OCI-LY7 (cell line): Measurements from ENCODE around the gene KCNB1. TPM values are rescaled to one million over a fixed set of nuclear protein-coding genes. Genes with fewer than 3 reads are reported as not detected.

Source experiments
- BruUV-seq: library from RNA; stranded (reverse); fragments of 400-500 nt; replicated peaks from 2 replicates; lab custom pipeline; 2021; lab: Mats Ljungman, UMichigan
- CTCF ChIA-PET: fragments of 300-600 bp; sonication (Branson Sonifier 250); formaldehyde crosslinking; loops from one replicate; lab custom pipeline; 2022; ENCODE audit warnings: antibody characterized with exemption; ENCODE audit not compliant: unreplicated experiment; lab: Charles Lee
- POLR2A ChIA-PET: fragments of 300-600 bp; sonication (Branson Sonifier 250); formaldehyde crosslinking; loops from one replicate; lab custom pipeline; 2022; ENCODE audit warnings: antibody characterized with exemption; lab: Charles Lee
- DNase-seq: peaks from one replicate; pipeline ENCODE4 v3.0.0-alpha.2; 2015; ENCODE audit warnings: low spot score
- H2AFZ ChIP-seq: fragments of 200-600 bp; sonication (generic), shearing (Covaris generic); 2 replicates; pipeline ENCODE4 v1.6.1; 2014; ENCODE audit warnings: mild to moderate bottlenecking, antibody characterized with exemption, low read length, moderate library complexity
- H3K27ac ChIP-seq: fragments of 200-600 bp; sonication (generic); 2 replicates; pipeline ENCODE4 v1.5.1; 2014; ENCODE audit warnings: mixed run types, low read depth, mild to moderate bottlenecking, moderate library complexity, low read length, inconsistent platforms; ENCODE audit not compliant: poor library complexity, severe bottlenecking
- H3K36me3 ChIP-seq: fragments of 200-600 bp; sonication (generic); 2 replicates; pipeline ENCODE4 v1.6.1; 2014; ENCODE audit warnings: mild to moderate bottlenecking, antibody characterized with exemption, low read length, moderate library complexity, mixed read lengths; ENCODE audit not compliant: insufficient read depth
- H3K4me1 ChIP-seq: fragments of 200-600 bp; sonication (generic); 2 replicates; pipeline ENCODE4 v1.5.1; 2014; ENCODE audit warnings: mild to moderate bottlenecking, low read length; ENCODE audit not compliant: insufficient read depth, poor library complexity, severe bottlenecking
- H3K4me2 ChIP-seq: fragments of 200-600 bp; sonication (generic); 2 replicates; pipeline ENCODE4 v1.6.1; 2014; ENCODE audit warnings: mild to moderate bottlenecking, low read length
- H3K4me3 ChIP-seq: fragments of 200-600 bp; sonication (generic); 2 replicates; pipeline ENCODE4 v1.5.1; 2014; ENCODE audit warnings: mild to moderate bottlenecking, low read depth, low read length; ENCODE audit not compliant: poor library complexity, severe bottlenecking
- H3K79me2 ChIP-seq: fragments of 200-600 bp; sonication (generic); 2 replicates; pipeline ENCODE4 v1.6.1; 2016; ENCODE audit warnings: low read depth, mild to moderate bottlenecking, low read length, moderate library complexity, mixed read lengths; ENCODE audit not compliant: insufficient read depth
- H3K9me2 ChIP-seq: fragments of 200-600 bp; sonication (generic); 2 replicates; pipeline ENCODE4 v1.6.1; 2016; ENCODE audit warnings: mild to moderate bottlenecking, low read length, mixed read lengths; ENCODE audit not compliant: insufficient read depth
- H3K9me3 ChIP-seq: fragments of 200-600 bp; sonication (generic); 2 replicates; pipeline ENCODE4 v1.6.1; 2014; ENCODE audit warnings: mild to moderate bottlenecking, mixed run types, low read length, mixed read lengths
- H4K20me1 ChIP-seq: fragments of 200-600 bp; sonication (generic); 2 replicates; pipeline ENCODE4 v1.6.1; 2014; ENCODE audit warnings: mild to moderate bottlenecking, antibody characterized with exemption, low read length, moderate library complexity, mixed read lengths; ENCODE audit not compliant: insufficient read depth
- EZH2phosphoT487 ChIP-seq: fragments of 200-600 bp; sonication (generic); IDR thresholded peaks from 2 replicates; pipeline ENCODE4 v1.6.1; 2018; ENCODE audit warnings: low read depth, borderline replicate concordance, mild to moderate bottlenecking, mixed run types, antibody characterized with exemption, low read length, moderate library complexity, mixed read lengths
- intact Hi-C: fragments of 100-400 bp; cut with micrococcal nuclease; formaldehyde crosslinking; loops from one replicate; pipeline ENCODE4 v1.10.0; 2022; ENCODE audit not compliant: unreplicated experiment
- total RNA-seq, 2 experiments: library from RNA; depleted of rRNA in 1 of 2; stranded (reverse); fragments of >200 nt in 1 of 2; shearing (Covaris generic) in 1 of 2; gene quantifications; 2 replicates each; pipeline ENCODE4 v1.2.3, GENCODE V29; 2014 to 2022
- TF ChIP-seq, protein P1 (sequence below): fragments of 200-600 bp; sonication (generic); conservative IDR thresholded peaks from 2 replicates; pipeline ENCODE4 v1.5.1; 2014; ENCODE audit warnings: mild to moderate bottlenecking, antibody characterized with exemption, low read length, moderate library complexity, mixed read lengths

KCNB1 gene
- total RNA-seq, 2 experiments from 2014 or later = not detected

DNA sequence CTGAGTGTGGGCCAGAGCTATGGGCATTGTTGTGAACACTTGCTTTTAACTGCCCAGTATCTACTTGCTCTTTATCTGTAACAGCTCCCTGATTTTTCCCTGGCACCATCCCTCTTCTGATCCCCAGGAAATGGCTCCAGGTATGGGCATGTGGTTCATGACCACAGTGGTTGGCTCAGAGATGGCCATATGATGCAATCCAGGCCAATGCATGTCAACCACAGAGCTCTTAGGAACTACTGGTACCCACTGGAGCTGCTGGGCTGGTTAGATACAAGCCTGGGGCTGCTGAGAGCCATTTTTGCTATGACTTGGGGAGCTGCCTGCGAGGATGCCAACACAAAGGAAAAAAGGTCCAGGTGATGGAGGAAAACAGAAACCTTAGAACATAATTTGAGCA, 55.6 kb downstream of the KCNB1 start:
- Histone ChIP-seq H4K20me1 (no peaks in the 10 kb centered on the region), H3K27ac (no peak overlapping the region), H3K36me3 (no peaks in the 10 kb centered on the region), H2AFZ (no peak overlapping the region), H3K4me2 (no peak overlapping the region), H3K4me3 (no peak overlapping the region), H3K4me1 (no peaks in the 10 kb centered on the region), H3K9me3 (no peaks in the 10 kb centered on the region), H3K79me2 (no peaks in the 10 kb centered on the region), H3K9me2 (no peaks in the 10 kb centered on the region)
- ChIA-PET POLR2A (no interaction called here), CTCF (no interaction called here)
- TF ChIP-seq, protein P1, sequence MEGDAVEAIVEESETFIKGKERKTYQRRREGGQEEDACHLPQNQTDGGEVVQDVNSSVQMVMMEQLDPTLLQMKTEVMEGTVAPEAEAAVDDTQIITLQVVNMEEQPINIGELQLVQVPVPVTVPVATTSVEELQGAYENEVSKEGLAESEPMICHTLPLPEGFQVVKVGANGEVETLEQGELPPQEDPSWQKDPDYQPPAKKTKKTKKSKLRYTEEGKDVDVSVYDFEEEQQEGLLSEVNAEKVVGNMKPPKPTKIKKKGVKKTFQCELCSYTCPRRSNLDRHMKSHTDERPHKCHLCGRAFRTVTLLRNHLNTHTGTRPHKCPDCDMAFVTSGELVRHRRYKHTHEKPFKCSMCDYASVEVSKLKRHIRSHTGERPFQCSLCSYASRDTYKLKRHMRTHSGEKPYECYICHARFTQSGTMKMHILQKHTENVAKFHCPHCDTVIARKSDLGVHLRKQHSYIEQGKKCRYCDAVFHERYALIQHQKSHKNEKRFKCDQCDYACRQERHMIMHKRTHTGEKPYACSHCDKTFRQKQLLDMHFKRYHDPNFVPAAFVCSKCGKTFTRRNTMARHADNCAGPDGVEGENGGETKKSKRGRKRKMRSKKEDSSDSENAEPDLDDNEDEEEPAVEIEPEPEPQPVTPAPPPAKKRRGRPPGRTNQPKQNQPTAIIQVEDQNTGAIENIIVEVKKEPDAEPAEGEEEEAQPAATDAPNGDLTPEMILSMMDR = no peak
- BruUV-seq = no TSS peak
- DNase-seq = no peak
- intact Hi-C loops = no loop called here

- Histone ChIP-seq H3K4me1 (no peaks in the 10 kb centered on the region), H3K36me3 (no peaks in the 10 kb centered on the region), H3K4me2 (no peak overlapping the region), H3K79me2 (no peaks in the 10 kb centered on the region), H2AFZ (no peak overlapping the region), H3K9me2 (no peaks in the 10 kb centered on the region), H3K27ac (no peak overlapping the region), H3K9me3 (no peaks in the 10 kb centered on the region), H3K4me3 (no peak overlapping the region), H4K20me1 (no peaks in the 10 kb centered on the region)
- no peak for TF ChIP-seq EZH2phosphoT487
- TF ChIP-seq, protein P1 = no peak
- intact Hi-C loops = no loop called here
- no peak for DNase-seq
- ChIA-PET POLR2A (no interaction called here), CTCF (no interaction called here)
- no TSS peak for BruUV-seq
Observed at GRCh38 chr20:49426395-49426794, 56.1 kb downstream of the KCNB1 start.

DNA sequence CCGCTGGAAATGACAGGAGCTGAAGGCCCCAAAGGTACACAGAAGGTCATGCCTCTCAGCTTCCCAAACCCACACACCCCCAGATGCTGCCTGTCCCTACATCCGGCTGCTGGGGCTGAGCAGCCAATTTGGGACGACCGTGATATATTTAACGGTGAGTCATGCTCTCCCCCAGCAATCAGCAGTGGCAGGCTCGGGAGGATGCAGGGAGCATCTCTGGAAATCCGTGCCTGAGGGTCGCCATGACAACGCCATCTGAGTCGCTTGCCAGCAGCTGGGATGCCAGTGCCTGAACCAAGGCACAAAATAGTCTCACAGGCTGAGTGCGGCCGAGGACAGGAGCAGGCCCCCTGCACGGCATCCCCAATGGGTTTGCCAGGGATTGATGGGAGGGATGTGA, 57.9 kb downstream of the KCNB1 start:
- Histone ChIP-seq H3K79me2 (no peaks in the 10 kb centered on the region), H4K20me1 (no peaks in the 10 kb centered on the region), H3K36me3 (no peaks in the 10 kb centered on the region), H3K4me1 (no peaks in the 10 kb centered on the region), H3K27ac (no peak overlapping the region), H3K9me3 (no peaks in the 10 kb centered on the region), H3K9me2 (no peaks in the 10 kb centered on the region), H3K4me2 (no peak overlapping the region), H3K4me3 (no peak overlapping the region), H2AFZ (no peak overlapping the region)
- TF ChIP-seq, protein P1 = no peak
- no peak for TF ChIP-seq EZH2phosphoT487
- ChIA-PET CTCF (no interaction called here), POLR2A (no interaction called here)
- intact Hi-C loops = no loop called here
- DNase-seq = no peak
- BruUV-seq = no TSS peak
